ENCODE data around the gene MACF1.
"Not testable (repeated sequence)": the region's sequence is repeated elsewhere in the genome, so short reads cannot be mapped to it uniquely, and the experiment has no call there.

Gene MACF1

DNA sequence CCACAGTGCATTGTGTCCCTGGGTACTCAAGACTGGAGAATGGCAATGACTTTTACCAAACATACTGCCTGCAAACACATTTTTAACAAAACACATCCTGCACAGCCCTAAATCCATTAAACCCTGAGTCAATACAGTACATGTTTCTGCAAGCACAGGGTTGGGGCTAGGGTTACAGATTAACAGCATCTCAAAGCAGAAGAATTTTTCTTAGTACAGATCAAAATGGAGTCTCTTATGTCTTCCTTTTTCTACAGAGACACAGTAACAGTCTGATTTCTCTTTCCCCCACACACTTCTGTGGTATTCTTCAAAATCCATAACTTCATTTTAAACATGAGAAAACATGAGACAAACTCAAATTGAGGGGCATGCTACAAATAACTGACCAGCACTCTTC, 300.8 kb downstream of the MACF1 start:
- Mint-ChIP-seq H3K27ac (no peak overlapping the region), H3K4me3 (no peak overlapping the region), H3K36me3 (ENCODE audit: low read depth) (peaks cover 4% of the 10 kb centered on the region), H3K27me3 (ENCODE audit: low read depth) (peaks cover 9% of the 10 kb centered on the region), H3K4me1 (peaks cover 21% of the 10 kb centered on the region), H3K9me3 (peaks cover 3% of the 10 kb centered on the region)
- TF ChIP-seq, protein P1, sequence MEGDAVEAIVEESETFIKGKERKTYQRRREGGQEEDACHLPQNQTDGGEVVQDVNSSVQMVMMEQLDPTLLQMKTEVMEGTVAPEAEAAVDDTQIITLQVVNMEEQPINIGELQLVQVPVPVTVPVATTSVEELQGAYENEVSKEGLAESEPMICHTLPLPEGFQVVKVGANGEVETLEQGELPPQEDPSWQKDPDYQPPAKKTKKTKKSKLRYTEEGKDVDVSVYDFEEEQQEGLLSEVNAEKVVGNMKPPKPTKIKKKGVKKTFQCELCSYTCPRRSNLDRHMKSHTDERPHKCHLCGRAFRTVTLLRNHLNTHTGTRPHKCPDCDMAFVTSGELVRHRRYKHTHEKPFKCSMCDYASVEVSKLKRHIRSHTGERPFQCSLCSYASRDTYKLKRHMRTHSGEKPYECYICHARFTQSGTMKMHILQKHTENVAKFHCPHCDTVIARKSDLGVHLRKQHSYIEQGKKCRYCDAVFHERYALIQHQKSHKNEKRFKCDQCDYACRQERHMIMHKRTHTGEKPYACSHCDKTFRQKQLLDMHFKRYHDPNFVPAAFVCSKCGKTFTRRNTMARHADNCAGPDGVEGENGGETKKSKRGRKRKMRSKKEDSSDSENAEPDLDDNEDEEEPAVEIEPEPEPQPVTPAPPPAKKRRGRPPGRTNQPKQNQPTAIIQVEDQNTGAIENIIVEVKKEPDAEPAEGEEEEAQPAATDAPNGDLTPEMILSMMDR (IDR thresholded peaks at IDR 0.05; ENCODE audit: unreplicated experiment in 3 of 3) = no peak

DNA sequence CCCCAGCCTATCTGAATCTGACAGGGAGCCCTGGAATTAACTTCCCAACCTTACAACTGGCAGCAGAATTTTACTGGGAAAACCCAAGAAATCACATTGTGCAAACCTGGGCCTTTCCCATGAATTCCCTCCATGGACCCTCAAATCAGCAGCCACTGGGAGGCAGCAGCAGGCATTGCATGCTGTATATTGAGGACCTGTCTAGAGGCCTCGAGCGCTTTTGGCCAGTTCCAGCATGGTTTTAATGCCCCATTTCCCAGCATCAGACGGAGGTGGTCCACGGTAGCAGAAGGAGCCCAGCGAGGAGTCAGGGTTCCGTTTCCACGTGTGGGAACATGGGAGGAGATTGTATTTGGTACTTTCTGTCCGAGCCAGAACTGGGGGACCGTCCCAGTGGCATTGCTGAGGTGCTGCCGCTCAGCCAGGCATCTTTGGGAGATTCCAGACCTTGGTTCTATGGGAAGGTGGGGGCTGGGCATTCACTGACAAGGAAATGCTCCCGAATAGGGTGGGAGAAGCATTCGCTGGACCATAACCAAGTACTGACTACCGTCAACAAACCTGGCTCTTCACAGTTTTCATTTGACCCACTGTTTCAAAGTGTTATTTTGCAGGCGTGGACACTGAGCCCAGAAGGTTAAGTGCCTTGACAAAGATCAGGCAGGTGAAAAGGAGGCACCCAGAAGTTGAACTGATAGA, 302.9 kb downstream of the MACF1 start:
- Mint-ChIP-seq H3K27ac (peak overlapping the region in 2 of 3 experiments; percentile 20 to 48), H3K9me3 (peaks cover 1% of the 10 kb centered on the region), H3K27me3 (ENCODE audit: low read depth) (peaks cover 9% of the 10 kb centered on the region), H3K4me3 (no peak overlapping the region), H3K4me1 (peaks cover 21% of the 10 kb centered on the region), H3K36me3 (ENCODE audit: low read depth) (peaks cover 1% of the 10 kb centered on the region)
- TF ChIP-seq, protein P1 (IDR thresholded peaks at IDR 0.05; ENCODE audit: unreplicated experiment in 3 of 3) = peak; percentile 22 to 34 (median 34)

DNA sequence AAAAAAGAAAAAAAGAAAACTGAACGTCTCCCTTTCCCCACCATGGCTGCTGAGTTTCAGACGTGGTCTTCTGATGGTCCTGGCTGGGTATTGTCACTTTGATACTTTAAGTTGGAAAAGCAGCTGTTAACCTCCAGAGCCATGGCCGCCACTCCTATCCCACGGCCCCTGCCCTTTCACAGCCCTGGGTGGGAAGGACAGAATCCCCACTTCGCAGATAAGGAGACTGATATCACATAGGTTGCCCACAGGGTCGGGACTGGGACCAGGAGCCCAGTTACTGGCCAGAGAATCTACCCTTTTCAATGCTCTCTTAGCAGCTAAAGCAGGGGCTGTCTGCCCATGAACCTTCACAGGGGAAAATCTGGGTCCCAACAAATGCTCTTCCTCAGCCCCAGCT, 303.8 kb downstream of the MACF1 start:
- no peak overlapping the region for H3K27ac Mint-ChIP-seq
- TF ChIP-seq, protein P1 (IDR thresholded peaks at IDR 0.05; ENCODE audit: unreplicated experiment in 3 of 3) = no peak
- no peaks in the 10 kb centered on the region for H3K9me3 Mint-ChIP-seq
- H3K4me3 Mint-ChIP-seq = no peak overlapping the region
- no peaks in the 10 kb centered on the region for H3K36me3 Mint-ChIP-seq (ENCODE audit: low read depth)
- peaks cover 9% of the 10 kb centered on the region for H3K27me3 Mint-ChIP-seq (ENCODE audit: low read depth)
- H3K4me1 Mint-ChIP-seq = peaks cover 21% of the 10 kb centered on the region

DNA sequence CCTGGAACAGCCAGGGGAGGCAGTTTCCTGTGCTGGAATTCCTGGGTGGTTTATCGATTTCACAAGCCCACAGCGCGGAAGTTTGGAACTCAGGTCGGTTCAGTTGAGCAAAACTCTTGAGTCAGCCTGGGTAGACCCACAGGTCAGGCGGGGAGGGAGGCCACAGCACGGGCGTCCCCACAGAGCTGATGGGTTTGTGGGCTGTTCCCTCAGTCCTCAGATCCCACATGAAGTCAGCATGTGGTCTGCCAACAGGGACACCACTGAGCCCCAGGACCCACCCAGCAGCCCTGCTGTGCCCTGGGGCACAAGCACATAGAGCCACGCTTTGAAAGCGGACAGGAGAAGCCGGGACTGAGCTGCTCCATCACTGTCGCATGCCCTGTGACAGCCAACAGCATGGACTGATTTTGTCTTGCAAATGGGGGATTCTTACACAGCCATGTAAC, 304.4 kb downstream of the MACF1 start:
- H3K36me3 Mint-ChIP-seq (ENCODE audit: low read depth) = no peaks in the 10 kb centered on the region

DNA sequence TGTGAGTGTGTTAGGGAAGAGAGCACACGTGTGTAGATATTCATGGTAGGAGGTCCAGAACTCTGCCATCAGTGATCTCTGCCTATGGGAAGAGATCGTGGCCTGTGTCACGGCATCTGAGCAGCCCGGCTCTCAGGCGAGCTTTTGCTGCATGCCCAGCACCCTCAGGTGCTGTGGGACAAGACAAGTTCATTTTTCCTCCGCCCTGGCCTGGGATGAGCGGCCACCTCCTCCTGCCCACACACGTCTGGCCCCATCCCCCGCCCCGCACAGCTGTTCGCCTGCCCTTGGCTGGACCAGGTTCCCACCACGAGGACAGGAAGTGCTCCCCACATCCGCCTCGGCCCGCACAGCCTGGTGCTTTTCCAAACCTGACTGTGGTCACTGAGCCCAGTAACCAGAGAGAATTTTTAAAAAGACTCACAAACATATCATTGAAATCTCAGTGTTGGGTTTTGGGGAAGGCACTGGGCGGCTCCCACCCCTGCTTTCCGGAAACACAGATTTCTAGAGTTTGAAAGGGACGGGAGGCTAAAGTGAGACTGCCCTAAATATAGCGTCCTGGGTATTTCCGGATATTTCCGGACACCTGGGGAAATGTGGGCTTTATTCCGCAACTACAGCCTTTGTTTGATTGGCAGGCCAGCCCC, 305.0 kb downstream of the MACF1 start:
- Mint-ChIP-seq H3K27me3 (ENCODE audit: low read depth) (peaks cover 9% of the 10 kb centered on the region), H3K9me3 (no peaks in the 10 kb centered on the region), H3K36me3 (ENCODE audit: low read depth) (no peaks in the 10 kb centered on the region), H3K27ac (peak overlapping the region in 1 of 3 experiments; percentile 71), H3K4me1 (peaks cover 21% of the 10 kb centered on the region), H3K4me3 (no peak overlapping the region)
- TF ChIP-seq, protein P1 (IDR thresholded peaks at IDR 0.05; ENCODE audit: unreplicated experiment in 3 of 3) = no peak

More for the DNA sequence above, 304.4 kb downstream of the MACF1 start:
- TF ChIP-seq, protein P1 (IDR thresholded peaks at IDR 0.05; ENCODE audit: unreplicated experiment in 3 of 3) = no peak
- no peak overlapping the region for H3K27ac Mint-ChIP-seq
- H3K9me3 Mint-ChIP-seq = no peaks in the 10 kb centered on the region
- H3K4me3 Mint-ChIP-seq = no peak overlapping the region
- H3K4me1 Mint-ChIP-seq = peaks cover 21% of the 10 kb centered on the region
- peaks cover 9% of the 10 kb centered on the region for H3K27me3 Mint-ChIP-seq (ENCODE audit: low read depth)

DNA sequence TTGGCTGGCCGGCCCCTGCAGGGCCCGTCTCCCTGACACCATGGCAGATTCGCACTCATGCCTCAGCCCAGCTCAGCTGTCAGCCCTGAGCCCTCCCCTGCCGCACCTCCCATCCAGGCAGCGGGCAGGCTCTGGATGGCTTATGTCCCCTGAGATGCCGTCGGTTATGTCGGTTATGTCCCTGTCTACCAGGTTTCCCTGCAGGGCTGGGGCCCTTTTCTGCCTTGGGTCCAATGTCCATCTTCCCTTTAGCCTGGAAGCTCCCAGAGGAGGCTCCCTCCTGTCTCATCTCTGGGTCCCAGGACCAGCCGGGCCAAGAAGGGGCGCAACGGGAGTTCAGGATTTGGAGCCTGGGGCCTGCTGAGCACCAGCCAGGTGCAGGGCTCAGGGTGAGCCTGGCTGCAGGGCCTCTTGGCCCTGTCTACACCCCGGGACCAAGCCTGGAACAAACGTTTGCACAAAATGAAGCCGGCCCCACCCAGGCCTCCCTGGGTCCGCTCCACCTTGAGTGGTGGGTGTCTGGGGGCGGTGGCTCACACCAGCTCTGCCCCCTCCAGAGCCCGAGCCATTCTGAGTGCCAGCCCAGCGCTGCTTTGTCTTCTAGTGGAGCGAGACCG, 306.2 kb downstream of the MACF1 start:
- not testable (repeated sequence) for H3K27me3 Mint-ChIP-seq (ENCODE audit: low read depth); H3K4me3 Mint-ChIP-seq; H3K27ac Mint-ChIP-seq; H3K36me3 Mint-ChIP-seq (ENCODE audit: low read depth); H3K9me3 Mint-ChIP-seq
- peaks cover 21% of the 10 kb centered on the region for H3K4me1 Mint-ChIP-seq

DNA sequence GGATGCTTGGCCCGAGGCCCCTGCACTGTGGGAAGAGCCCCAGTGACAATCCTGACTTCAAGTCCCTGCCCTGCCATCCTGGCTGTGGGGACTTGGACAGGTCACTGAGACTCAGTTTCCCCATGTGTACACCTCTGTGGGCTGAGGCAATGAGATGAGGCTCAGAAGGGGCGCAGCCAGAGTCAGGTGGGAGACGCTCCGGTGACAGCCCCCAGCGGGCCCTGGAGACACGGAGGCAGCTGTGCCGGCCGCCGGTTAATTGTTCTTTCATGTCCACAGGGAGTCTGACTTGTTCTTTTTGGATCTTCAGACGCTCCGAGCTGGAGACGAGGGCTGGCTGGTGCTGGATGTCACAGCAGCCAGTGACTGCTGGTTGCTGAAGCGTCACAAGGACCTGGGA, 307.0 kb downstream of the MACF1 start:
- H3K27me3 Mint-ChIP-seq (ENCODE audit: low read depth); H3K9me3 Mint-ChIP-seq; H3K4me3 Mint-ChIP-seq; H3K36me3 Mint-ChIP-seq (ENCODE audit: low read depth); H3K27ac Mint-ChIP-seq: not testable (repeated sequence)
- H3K4me1 Mint-ChIP-seq = peaks cover 21% of the 10 kb centered on the region

DNA sequence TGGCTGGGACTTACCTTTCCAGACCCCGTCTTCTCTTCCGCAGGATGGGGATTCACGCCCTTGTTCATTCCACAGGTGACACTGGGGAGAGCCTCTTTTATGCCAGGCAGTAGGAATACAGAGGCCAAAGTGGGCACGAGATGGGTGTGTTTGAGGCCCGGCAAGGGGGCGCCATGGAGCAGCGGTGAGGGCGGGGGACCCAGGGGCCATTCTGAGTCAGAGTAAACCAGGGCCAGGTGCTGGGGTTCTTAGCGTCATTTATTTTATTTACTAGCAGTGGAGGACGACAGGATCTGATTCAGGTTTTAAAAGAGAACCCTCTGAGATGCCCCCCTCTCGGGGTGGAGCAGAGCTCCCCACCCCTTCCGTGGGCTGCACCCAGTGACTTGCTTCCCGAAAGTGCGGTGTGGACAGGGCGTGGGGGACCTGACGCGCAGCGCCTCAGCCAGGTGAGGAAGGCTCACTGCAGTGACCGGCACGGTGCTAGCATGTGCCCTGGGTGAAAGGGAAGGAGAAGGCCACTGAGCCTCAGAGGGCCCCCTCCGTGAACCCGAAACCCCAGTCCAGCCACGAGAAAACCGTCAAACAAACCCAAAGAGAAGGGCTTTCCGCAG, 307.8 kb downstream of the MACF1 start:
- H3K27me3 Mint-ChIP-seq (ENCODE audit: low read depth); H3K9me3 Mint-ChIP-seq; H3K4me3 Mint-ChIP-seq; H3K27ac Mint-ChIP-seq; H3K36me3 Mint-ChIP-seq (ENCODE audit: low read depth): not testable (repeated sequence)
- H3K4me1 Mint-ChIP-seq = peaks cover 17% of the 10 kb centered on the region

DNA sequence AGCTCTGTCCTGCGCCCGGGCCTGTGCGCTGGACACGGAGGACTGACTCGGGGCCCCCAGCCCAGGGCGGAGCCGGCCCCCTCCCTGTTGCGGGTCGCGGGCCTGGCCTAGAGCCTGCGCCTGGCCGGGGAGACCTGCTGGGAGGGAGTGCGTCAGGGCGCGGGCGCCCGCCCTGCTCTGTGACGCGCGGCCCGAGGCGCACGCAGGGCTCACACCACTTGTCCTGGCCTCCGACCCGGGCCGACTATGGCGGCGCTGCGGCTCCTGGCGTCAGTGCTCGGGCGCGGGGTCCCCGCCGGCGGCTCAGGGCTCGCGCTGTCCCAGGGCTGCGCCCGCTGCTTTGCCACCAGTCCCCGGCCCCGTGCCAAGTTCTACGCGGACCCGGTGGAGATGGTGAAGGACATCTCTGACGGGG, 310.2 kb downstream of the MACF1 start:
- H3K36me3 Mint-ChIP-seq (ENCODE audit: low read depth); H3K4me1 Mint-ChIP-seq; H3K4me3 Mint-ChIP-seq; H3K9me3 Mint-ChIP-seq; H3K27me3 Mint-ChIP-seq (ENCODE audit: low read depth); H3K27ac Mint-ChIP-seq: not testable (repeated sequence)
